HEK293 (cell line): ENCODE data around the gene ALDH16A1.

ENCODE experiments used
- BCL11B ChIP-seq: fragments of 450-650 bp; formaldehyde crosslinking; IDR thresholded peaks from 2 replicates; pipeline ENCODE4 v1.5.1; 2016; ENCODE audit warnings: low read depth, missing biosample characterization, missing genetic modification characterization
- GLI2 ChIP-seq: fragments of 450-650 bp; formaldehyde crosslinking; IDR thresholded peaks from 2 replicates; pipeline ENCODE4; 2017; ENCODE audit warnings: missing biosample characterization, missing genetic modification characterization, low read depth, borderline replicate concordance
- HOXC10 ChIP-seq: sonication (generic); formaldehyde crosslinking; IDR thresholded peaks from 2 replicates; pipeline ENCODE4 v1.8.1; 2023; ENCODE audit warnings: mild to moderate bottlenecking, missing genetic modification reagents
- KLF16 ChIP-seq: fragments of 450-650 bp; formaldehyde crosslinking; IDR thresholded peaks from 2 replicates; pipeline ENCODE4 v1.5.1; 2017; ENCODE audit warnings: missing biosample characterization, missing genetic modification characterization
- MEIS1 ChIP-seq: sonication (generic); formaldehyde crosslinking; IDR thresholded peaks from 2 replicates; pipeline ENCODE4 v1.8.1; 2022; ENCODE audit warnings: missing genetic modification reagents, mild to moderate bottlenecking, borderline replicate concordance
- SP2 ChIP-seq: fragments of 450-650 bp; formaldehyde crosslinking; IDR thresholded peaks from 2 replicates; pipeline ENCODE4 v1.5.1; 2016; ENCODE audit warnings: missing biosample characterization, missing genetic modification characterization
- ZBTB17 ChIP-seq: fragments of 450-650 bp; formaldehyde crosslinking; IDR thresholded peaks from 2 replicates; pipeline ENCODE4 v1.5.1; 2016; ENCODE audit warnings: missing biosample characterization, missing genetic modification characterization
- ZBTB20 ChIP-seq: fragments of 450-650 bp; formaldehyde crosslinking; IDR thresholded peaks from 2 replicates; pipeline ENCODE4 v1.5.1; 2016; ENCODE audit warnings: missing biosample characterization, missing genetic modification characterization
- ZNF140 ChIP-seq: fragments of 450-650 bp; formaldehyde crosslinking; IDR thresholded peaks from 2 replicates; pipeline ENCODE4 v1.5.1; 2016; ENCODE audit warnings: missing biosample characterization, missing genetic modification characterization
- ZNF157 ChIP-seq: fragments of 450-650 bp; formaldehyde crosslinking; IDR thresholded peaks from 2 replicates; pipeline ENCODE4 v1.5.1; 2016; ENCODE audit warnings: missing biosample characterization, missing genetic modification characterization
- ZNF174 ChIP-seq: fragments of 450-650 bp; formaldehyde crosslinking; IDR thresholded peaks from 2 replicates; pipeline ENCODE4 v1.5.0; 2017; ENCODE audit warnings: missing biosample characterization, mild to moderate bottlenecking, missing genetic modification characterization
- ZNF2 ChIP-seq: fragments of 450-650 bp; formaldehyde crosslinking; IDR thresholded peaks from 2 replicates; pipeline ENCODE4 v1.5.1; 2016; ENCODE audit warnings: missing biosample characterization, missing genetic modification characterization
- ZNF211 ChIP-seq: fragments of 450-650 bp; formaldehyde crosslinking; IDR thresholded peaks from 2 replicates; pipeline ENCODE4 v1.5.1; 2016; ENCODE audit warnings: low read depth, missing biosample characterization, missing genetic modification characterization
- ZNF214 ChIP-seq: fragments of 450-650 bp; formaldehyde crosslinking; IDR thresholded peaks from 2 replicates; pipeline ENCODE4 v1.5.1; 2017; ENCODE audit warnings: missing biosample characterization, mild to moderate bottlenecking, missing genetic modification characterization, borderline replicate concordance
- ZNF354C ChIP-seq: fragments of 450-650 bp; formaldehyde crosslinking; IDR thresholded peaks from 2 replicates; pipeline ENCODE4 v1.5.1; 2016; ENCODE audit warnings: missing biosample characterization, missing genetic modification characterization, low read depth, borderline replicate concordance
- ZNF404 ChIP-seq: fragments of 450-650 bp; formaldehyde crosslinking; IDR thresholded peaks from 2 replicates; pipeline ENCODE4 v1.5.1; 2017; ENCODE audit warnings: missing biosample characterization, missing genetic modification characterization
- ZNF416 ChIP-seq: fragments of 450-650 bp; formaldehyde crosslinking; IDR thresholded peaks from 2 replicates; pipeline ENCODE4 v1.5.1; 2016; ENCODE audit warnings: missing biosample characterization, missing genetic modification characterization
- ZNF777 ChIP-seq: fragments of 450-650 bp; formaldehyde crosslinking; IDR thresholded peaks from 2 replicates; pipeline ENCODE4 v1.5.1; 2017; ENCODE audit warnings: missing biosample characterization, missing genetic modification characterization, borderline replicate concordance
- ZNF837 ChIP-seq: fragments of 450-650 bp; formaldehyde crosslinking; IDR thresholded peaks from 2 replicates; pipeline ENCODE4 v1.5.1; 2016; ENCODE audit warnings: missing biosample characterization, missing genetic modification characterization
- ZNF843 ChIP-seq: fragments of 450-650 bp; formaldehyde crosslinking; IDR thresholded peaks from 2 replicates; pipeline ENCODE4 v1.5.1; 2016; ENCODE audit warnings: missing biosample characterization, missing genetic modification characterization
- TF ChIP-seq, protein P1 (sequence below): fragments of 450-650 bp; formaldehyde crosslinking; IDR thresholded peaks from 2 replicates; pipeline ENCODE4 v1.5.1; 2016; ENCODE audit warnings: missing biosample characterization, missing genetic modification characterization
- TF ChIP-seq, protein P2 (sequence below): fragments of 450-650 bp; formaldehyde crosslinking; IDR thresholded peaks from 2 replicates; pipeline ENCODE4 v1.5.1; 2016; ENCODE audit warnings: missing biosample characterization, missing genetic modification characterization
- TF ChIP-seq, protein P3 (sequence below): fragments of 450-650 bp; formaldehyde crosslinking; IDR thresholded peaks from 2 replicates; pipeline ENCODE4 v1.5.1; 2017; ENCODE audit warnings: missing biosample characterization, missing genetic modification characterization
- TF ChIP-seq, protein P4 (sequence below): fragments of 450-650 bp; IDR thresholded peaks from 2 replicates; pipeline ENCODE4 v1.5.1; 2018; ENCODE audit warnings: missing biosample characterization, missing genetic modification characterization
- TF ChIP-seq, protein P5 (sequence below): fragments of 450-650 bp; formaldehyde crosslinking; IDR thresholded peaks from 2 replicates; pipeline ENCODE4 v1.5.1; 2016; ENCODE audit warnings: missing biosample characterization, missing genetic modification characterization, borderline replicate concordance

Gene ALDH16A1

DNA sequence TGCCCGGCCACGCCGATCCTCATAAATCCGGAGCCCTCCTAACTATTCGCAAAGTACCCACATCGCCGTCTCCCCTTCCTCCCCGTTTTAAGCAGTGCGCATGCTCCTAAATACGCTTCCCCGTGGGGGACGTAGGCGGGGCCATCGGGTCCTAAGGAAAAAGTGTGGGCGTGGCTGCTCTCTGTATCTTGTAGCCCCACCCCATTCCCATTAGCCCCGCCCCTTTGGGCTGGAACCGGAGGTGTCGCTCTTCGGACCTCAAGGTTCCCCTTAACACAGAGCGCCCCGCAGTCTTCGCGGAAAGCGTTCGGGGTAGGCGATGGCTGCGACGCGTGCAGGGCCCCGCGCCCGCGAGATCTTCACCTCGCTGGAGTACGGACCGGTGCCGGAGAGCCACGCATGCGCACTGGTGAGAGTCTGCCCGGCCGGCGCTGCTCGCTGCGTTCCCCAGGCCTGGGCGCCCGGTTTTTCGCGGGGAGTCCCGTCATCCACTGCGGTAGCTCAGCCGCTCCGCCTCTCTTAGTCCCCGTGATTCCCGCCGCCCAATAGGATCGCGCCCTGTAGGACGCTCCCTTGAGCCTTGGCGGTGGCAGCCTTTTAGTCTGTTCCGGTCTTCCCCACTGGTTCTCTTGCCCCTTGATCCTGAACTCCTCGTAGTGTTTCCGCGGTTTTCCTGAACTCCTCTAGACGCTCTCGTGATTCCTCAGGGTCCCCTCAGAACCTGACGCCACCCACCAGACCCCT is at the start of gene ALDH16A1 (continued):
- TF ChIP-seq, protein P1, sequence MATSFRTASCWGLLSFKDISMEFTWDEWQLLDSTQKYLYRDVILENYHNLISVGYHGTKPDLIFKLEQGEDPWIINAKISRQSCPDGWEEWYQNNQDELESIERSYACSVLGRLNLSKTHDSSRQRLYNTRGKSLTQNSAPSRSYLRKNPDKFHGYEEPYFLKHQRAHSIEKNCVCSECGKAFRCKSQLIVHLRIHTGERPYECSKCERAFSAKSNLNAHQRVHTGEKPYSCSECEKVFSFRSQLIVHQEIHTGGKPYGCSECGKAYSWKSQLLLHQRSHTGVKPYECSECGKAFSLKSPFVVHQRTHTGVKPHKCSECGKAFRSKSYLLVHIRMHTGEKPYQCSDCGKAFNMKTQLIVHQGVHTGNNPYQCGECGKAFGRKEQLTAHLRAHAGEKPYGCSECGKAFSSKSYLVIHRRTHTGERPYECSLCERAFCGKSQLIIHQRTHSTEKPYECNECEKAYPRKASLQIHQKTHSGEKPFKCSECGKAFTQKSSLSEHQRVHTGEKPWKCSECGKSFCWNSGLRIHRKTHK (tag by site-specific recombination): no peak
- no peak for TF ChIP-seq ZNF843 (tag by site-specific recombination)
- no peak for TF ChIP-seq ZBTB17 (tag by site-specific recombination)
- TF ChIP-seq SP2 (tag by site-specific recombination): peak; percentile 81
- no peak for TF ChIP-seq ZNF777
- TF ChIP-seq, protein P2, sequence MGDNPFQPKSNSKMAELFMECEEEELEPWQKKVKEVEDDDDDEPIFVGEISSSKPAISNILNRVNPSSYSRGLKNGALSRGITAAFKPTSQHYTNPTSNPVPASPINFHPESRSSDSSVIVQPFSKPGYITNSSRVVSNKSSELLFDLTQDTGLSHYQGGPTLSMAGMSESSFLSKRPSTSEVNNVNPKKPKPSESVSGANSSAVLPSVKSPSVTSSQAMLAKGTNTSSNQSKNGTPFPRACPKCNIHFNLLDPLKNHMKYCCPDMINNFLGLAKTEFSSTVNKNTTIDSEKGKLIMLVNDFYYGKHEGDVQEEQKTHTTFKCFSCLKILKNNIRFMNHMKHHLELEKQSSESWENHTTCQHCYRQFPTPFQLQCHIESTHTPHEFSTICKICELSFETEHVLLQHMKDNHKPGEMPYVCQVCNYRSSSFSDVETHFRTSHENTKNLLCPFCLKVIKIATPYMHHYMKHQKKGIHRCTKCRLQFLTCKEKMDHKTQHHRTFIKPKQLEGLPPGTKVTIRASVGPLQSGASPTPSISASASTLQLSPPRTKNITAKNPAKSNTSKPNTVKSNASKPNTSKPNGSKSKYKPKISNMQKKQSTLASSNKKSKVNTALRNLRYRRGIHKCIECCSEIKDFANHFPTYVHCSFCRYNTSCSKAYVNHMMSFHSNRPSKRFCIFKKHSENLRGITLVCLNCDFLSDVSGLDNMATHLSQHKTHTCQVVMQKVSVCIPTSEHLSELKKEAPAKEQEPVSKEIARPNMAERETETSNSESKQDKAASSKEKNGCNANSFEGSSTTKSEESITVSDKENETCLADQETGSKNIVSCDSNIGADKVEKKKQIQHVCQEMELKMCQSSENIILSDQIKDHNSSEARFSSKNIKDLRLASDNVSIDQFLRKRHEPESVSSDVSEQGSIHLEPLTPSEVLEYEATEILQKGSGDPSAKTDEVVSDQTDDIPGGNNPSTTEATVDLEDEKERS (tag by site-specific recombination): no peak
- no peak for TF ChIP-seq GLI2
- TF ChIP-seq ZNF837 (tag by site-specific recombination): no peak
- TF ChIP-seq ZNF211 (tag by site-specific recombination): no peak
- TF ChIP-seq ZNF174 (tag by site-specific recombination): no peak
- no peak for TF ChIP-seq ZNF416 (tag by site-specific recombination)
- no peak for TF ChIP-seq ZNF214 (tag by site-specific recombination)
- TF ChIP-seq ZNF140 (tag by site-specific recombination): no peak
- TF ChIP-seq, protein P3, sequence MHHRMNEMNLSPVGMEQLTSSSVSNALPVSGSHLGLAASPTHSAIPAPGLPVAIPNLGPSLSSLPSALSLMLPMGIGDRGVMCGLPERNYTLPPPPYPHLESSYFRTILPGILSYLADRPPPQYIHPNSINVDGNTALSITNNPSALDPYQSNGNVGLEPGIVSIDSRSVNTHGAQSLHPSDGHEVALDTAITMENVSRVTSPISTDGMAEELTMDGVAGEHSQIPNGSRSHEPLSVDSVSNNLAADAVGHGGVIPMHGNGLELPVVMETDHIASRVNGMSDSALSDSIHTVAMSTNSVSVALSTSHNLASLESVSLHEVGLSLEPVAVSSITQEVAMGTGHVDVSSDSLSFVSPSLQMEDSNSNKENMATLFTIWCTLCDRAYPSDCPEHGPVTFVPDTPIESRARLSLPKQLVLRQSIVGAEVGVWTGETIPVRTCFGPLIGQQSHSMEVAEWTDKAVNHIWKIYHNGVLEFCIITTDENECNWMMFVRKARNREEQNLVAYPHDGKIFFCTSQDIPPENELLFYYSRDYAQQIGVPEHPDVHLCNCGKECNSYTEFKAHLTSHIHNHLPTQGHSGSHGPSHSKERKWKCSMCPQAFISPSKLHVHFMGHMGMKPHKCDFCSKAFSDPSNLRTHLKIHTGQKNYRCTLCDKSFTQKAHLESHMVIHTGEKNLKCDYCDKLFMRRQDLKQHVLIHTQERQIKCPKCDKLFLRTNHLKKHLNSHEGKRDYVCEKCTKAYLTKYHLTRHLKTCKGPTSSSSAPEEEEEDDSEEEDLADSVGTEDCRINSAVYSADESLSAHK: 0 out of 2 replicates have a peak, but pooled peaks have one; percentile 7
- TF ChIP-seq, protein P4, sequence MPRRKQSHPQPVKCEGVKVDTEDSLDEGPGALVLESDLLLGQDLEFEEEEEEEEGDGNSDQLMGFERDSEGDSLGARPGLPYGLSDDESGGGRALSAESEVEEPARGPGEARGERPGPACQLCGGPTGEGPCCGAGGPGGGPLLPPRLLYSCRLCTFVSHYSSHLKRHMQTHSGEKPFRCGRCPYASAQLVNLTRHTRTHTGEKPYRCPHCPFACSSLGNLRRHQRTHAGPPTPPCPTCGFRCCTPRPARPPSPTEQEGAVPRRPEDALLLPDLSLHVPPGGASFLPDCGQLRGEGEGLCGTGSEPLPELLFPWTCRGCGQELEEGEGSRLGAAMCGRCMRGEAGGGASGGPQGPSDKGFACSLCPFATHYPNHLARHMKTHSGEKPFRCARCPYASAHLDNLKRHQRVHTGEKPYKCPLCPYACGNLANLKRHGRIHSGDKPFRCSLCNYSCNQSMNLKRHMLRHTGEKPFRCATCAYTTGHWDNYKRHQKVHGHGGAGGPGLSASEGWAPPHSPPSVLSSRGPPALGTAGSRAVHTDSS: no peak
- no peak for TF ChIP-seq MEIS1 (CRISPR knock-in tag)
- TF ChIP-seq ZNF354C (tag by site-specific recombination): no peak
- TF ChIP-seq HOXC10 (CRISPR knock-in tag): no peak
- peak; percentile 48; the same call in 1 of the 2 replicates for TF ChIP-seq ZBTB20 (tag by site-specific recombination)
- no peak for TF ChIP-seq ZNF2
- TF ChIP-seq, protein P5, sequence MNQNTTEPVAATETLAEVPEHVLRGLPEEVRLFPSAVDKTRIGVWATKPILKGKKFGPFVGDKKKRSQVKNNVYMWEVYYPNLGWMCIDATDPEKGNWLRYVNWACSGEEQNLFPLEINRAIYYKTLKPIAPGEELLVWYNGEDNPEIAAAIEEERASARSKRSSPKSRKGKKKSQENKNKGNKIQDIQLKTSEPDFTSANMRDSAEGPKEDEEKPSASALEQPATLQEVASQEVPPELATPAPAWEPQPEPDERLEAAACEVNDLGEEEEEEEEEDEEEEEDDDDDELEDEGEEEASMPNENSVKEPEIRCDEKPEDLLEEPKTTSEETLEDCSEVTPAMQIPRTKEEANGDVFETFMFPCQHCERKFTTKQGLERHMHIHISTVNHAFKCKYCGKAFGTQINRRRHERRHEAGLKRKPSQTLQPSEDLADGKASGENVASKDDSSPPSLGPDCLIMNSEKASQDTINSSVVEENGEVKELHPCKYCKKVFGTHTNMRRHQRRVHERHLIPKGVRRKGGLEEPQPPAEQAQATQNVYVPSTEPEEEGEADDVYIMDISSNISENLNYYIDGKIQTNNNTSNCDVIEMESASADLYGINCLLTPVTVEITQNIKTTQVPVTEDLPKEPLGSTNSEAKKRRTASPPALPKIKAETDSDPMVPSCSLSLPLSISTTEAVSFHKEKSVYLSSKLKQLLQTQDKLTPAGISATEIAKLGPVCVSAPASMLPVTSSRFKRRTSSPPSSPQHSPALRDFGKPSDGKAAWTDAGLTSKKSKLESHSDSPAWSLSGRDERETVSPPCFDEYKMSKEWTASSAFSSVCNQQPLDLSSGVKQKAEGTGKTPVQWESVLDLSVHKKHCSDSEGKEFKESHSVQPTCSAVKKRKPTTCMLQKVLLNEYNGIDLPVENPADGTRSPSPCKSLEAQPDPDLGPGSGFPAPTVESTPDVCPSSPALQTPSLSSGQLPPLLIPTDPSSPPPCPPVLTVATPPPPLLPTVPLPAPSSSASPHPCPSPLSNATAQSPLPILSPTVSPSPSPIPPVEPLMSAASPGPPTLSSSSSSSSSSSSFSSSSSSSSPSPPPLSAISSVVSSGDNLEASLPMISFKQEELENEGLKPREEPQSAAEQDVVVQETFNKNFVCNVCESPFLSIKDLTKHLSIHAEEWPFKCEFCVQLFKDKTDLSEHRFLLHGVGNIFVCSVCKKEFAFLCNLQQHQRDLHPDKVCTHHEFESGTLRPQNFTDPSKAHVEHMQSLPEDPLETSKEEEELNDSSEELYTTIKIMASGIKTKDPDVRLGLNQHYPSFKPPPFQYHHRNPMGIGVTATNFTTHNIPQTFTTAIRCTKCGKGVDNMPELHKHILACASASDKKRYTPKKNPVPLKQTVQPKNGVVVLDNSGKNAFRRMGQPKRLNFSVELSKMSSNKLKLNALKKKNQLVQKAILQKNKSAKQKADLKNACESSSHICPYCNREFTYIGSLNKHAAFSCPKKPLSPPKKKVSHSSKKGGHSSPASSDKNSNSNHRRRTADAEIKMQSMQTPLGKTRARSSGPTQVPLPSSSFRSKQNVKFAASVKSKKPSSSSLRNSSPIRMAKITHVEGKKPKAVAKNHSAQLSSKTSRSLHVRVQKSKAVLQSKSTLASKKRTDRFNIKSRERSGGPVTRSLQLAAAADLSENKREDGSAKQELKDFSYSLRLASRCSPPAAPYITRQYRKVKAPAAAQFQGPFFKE (tag by site-specific recombination): no peak
- TF ChIP-seq KLF16: peak; percentile 11; the same call in 1 of the 2 replicates
- TF ChIP-seq ZNF404 (tag by site-specific recombination): no peak
- TF ChIP-seq ZNF157 (tag by site-specific recombination): no peak
- no peak for TF ChIP-seq BCL11B (tag by site-specific recombination)
